OCI-LY3 (cell line): ENCODE results near the gene SH3GL1.

ENCODE experiments used
- H2AFZ ChIP-seq: fragments of 200-600, 300-600 bp; shearing (Covaris generic); 2 replicates; pipeline ENCODE4 v1.6.0; 2014; ENCODE audit warnings: antibody characterized with exemption, low read depth, low read length
- H3K27ac ChIP-seq: fragments of 200-600, 300-600 bp; sonication (generic); 2 replicates; pipeline ENCODE4 v1.5.1; 2014; ENCODE audit warnings: mild to moderate bottlenecking, low read length, moderate library complexity, mixed read lengths
- H3K27me3 ChIP-seq: fragments of 200-600, 300-600 bp; sonication (generic); 2 replicates; pipeline ENCODE4 v1.6.1; 2014; ENCODE audit warnings: low read depth, low read length, mixed read lengths
- H3K36me3 ChIP-seq: fragments of 200-600, 300-600 bp; sonication (generic); replicated peaks from 2 replicates; pipeline ENCODE3; 2014; ENCODE audit warnings: low read depth, low read length, mixed read lengths
- H3K4me1 ChIP-seq: fragments of 300-600, 200-600 bp; sonication (generic); 2 replicates; pipeline ENCODE4 v1.6.1; 2014; ENCODE audit warnings: low read length, mixed read lengths
- H3K4me2 ChIP-seq: fragments of 200-600, 300-600 bp; sonication (generic); 2 replicates; pipeline ENCODE4 v1.6.1; 2014; ENCODE audit warnings: low read length, mixed read lengths
- H3K4me3 ChIP-seq: fragments of 300-600, 200-600 bp; sonication (generic); 2 replicates; pipeline ENCODE4 v1.5.1; 2014; ENCODE audit warnings: antibody characterized with exemption, mild to moderate bottlenecking, low read length, moderate library complexity
- H3K79me2 ChIP-seq: fragments of 300-600, 200-600 bp; shearing (Covaris generic); 2 replicates; pipeline ENCODE4 v1.6.1; 2014; ENCODE audit warnings: mild to moderate bottlenecking, low read length, mixed read lengths
- H3K9ac ChIP-seq: fragments of 300-600, 200-600 bp; shearing (Covaris generic); 2 replicates; pipeline ENCODE4 v1.6.0; 2014; ENCODE audit warnings: mild to moderate bottlenecking, low read length, moderate library complexity
- H3K9me3 ChIP-seq: fragments of 200-600, 300-600 bp; shearing (Covaris generic); 2 replicates; pipeline ENCODE4 v1.6.1; 2014; ENCODE audit warnings: low read length, mixed read lengths; ENCODE audit not compliant: insufficient read depth
- H4K20me1 ChIP-seq: fragments of 200-600, 300-600 bp; sonication (generic); 2 replicates; pipeline ENCODE4 v1.6.1; 2016; ENCODE audit warnings: low read length, mixed read lengths; ENCODE audit not compliant: insufficient read depth
- EZH2phosphoT487 ChIP-seq: fragments of 200-600 bp; shearing (Covaris generic); IDR thresholded peaks from 2 replicates; pipeline ENCODE4 v1.6.1; 2018; ENCODE audit warnings: antibody characterized with exemption, mixed run types, low read depth
- TF ChIP-seq, protein P1 (sequence below): fragments of 200-600, 300-600 bp; sonication (generic); IDR thresholded peaks from 2 replicates; pipeline ENCODE4 v1.5.1; 2014; ENCODE audit warnings: antibody characterized with exemption, low read length, low read depth

SH3GL1 gene

DNA sequence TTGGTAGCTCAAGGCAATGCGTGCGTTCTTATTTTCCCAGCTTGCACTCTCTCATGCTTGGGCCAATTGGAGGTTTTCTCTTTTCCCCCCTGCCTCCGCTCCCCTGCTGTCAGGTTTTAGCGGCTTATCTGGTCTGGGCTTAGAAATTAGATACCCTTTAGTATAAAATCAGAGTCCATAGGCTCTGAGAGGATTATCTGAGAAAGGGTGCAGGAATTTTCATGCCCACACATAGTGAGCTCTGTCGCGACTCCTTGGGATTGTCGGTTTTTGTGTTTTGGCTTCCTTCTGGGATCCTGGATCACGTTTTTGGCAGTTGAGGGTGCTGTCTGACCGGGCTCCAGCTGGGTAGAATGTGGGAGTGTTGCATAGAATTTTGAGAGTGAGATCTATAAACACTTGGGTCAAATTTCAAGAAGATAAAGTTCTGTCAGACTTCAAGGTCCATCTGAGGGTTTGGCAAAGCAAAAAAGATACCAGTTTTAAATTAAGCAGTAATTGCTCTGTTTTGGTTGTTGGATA, 14.5 kb upstream of the SH3GL1 start:
- Histone ChIP-seq H3K79me2 (peaks cover 96% of the 10 kb centered on the region), H3K4me2 (no peak overlapping the region)
- TF ChIP-seq EZH2phosphoT487, result no peak
- TF ChIP-seq, protein P1, sequence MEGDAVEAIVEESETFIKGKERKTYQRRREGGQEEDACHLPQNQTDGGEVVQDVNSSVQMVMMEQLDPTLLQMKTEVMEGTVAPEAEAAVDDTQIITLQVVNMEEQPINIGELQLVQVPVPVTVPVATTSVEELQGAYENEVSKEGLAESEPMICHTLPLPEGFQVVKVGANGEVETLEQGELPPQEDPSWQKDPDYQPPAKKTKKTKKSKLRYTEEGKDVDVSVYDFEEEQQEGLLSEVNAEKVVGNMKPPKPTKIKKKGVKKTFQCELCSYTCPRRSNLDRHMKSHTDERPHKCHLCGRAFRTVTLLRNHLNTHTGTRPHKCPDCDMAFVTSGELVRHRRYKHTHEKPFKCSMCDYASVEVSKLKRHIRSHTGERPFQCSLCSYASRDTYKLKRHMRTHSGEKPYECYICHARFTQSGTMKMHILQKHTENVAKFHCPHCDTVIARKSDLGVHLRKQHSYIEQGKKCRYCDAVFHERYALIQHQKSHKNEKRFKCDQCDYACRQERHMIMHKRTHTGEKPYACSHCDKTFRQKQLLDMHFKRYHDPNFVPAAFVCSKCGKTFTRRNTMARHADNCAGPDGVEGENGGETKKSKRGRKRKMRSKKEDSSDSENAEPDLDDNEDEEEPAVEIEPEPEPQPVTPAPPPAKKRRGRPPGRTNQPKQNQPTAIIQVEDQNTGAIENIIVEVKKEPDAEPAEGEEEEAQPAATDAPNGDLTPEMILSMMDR, result no peak

DNA sequence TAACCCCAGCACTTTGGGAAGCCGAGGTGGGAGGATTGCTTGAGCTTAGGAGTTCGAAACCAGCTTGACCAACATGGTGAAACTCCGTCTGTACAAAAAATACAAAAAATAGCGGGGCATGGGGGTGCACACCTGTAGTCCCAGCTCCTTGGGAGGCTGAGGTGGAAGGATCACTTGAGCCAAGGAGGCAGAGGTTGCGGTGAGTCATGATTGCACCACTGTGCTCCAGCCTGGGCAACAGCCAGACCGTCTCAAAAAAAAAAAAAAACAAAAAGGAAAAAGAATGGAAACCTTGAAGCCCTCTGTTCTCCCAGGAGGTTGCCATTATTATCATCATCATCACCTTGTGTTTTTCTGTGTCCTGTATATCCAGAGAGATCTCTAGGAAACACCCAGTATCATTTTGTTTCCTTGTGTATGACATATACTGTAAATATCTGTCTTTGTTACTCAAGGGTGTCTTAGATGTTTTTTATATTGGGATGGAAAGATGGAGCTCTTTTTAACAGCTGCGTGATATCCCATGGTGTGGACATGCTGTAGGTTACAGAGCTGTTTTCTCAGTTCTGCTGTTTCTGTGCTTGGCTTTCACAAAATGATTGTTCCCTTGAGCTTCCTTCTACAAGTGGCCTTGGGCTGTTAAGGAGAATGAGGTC, 13.9 kb upstream of the SH3GL1 start:
- Histone ChIP-seq H3K9me3 (no peaks in the 10 kb centered on the region), H3K4me2 (no peak overlapping the region), H3K27ac (no peak overlapping the region), H3K9ac (no peak overlapping the region), H3K4me3 (no peak overlapping the region), H2AFZ (no peak overlapping the region), H3K4me1 (no peaks in the 10 kb centered on the region), H3K79me2 (peaks cover 97% of the 10 kb centered on the region), H3K36me3 (peaks cover 61% of the 10 kb centered on the region), H4K20me1 (peaks cover 67% of the 10 kb centered on the region), H3K27me3 (no peaks in the 10 kb centered on the region)
- TF ChIP-seq EZH2phosphoT487, result no peak
- TF ChIP-seq, protein P1, result no peak

More for the DNA sequence above, 14.5 kb upstream of the SH3GL1 start:
- Histone ChIP-seq H3K27me3 (no peaks in the 10 kb centered on the region), H3K9ac (no peak overlapping the region), H3K27ac (no peak overlapping the region), H2AFZ (no peak overlapping the region), H3K4me3 (no peak overlapping the region), H3K4me1 (no peaks in the 10 kb centered on the region), H4K20me1 (peaks cover 65% of the 10 kb centered on the region), H3K9me3 (no peaks in the 10 kb centered on the region), H3K36me3 (peaks cover 58% of the 10 kb centered on the region)

DNA sequence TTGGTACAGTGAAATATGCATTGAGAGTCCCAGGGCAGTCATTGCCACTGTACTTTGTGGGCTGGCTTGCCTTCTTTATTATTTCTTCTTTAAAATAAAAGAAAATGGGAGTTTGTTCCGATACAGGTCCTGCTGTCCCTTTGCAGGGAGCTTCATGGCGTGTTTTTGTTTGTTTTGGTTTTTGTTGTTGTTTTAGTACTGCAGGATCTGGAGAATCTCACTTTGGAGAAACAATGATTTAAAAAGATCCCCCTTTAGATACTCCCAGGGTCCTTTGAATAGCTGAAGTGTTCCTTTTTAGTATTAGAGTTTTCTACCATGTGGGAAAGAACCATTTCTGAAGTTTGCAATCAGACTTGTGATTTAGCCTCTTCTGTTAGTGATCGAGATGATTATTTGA, 13.2 kb upstream of the SH3GL1 start:
- TF ChIP-seq, protein P1, result no peak
- TF ChIP-seq EZH2phosphoT487, result no peak
- Histone ChIP-seq H3K4me3 (no peak overlapping the region), H3K9me3 (no peaks in the 10 kb centered on the region), H3K27ac (no peak overlapping the region), H3K79me2 (peaks cover 99% of the 10 kb centered on the region), H3K9ac (no peak overlapping the region), H3K27me3 (no peaks in the 10 kb centered on the region), H3K4me1 (no peaks in the 10 kb centered on the region), H3K36me3 (peaks cover 68% of the 10 kb centered on the region), H2AFZ (no peak overlapping the region), H4K20me1 (peaks cover 74% of the 10 kb centered on the region), H3K4me2 (no peak overlapping the region)

DNA sequence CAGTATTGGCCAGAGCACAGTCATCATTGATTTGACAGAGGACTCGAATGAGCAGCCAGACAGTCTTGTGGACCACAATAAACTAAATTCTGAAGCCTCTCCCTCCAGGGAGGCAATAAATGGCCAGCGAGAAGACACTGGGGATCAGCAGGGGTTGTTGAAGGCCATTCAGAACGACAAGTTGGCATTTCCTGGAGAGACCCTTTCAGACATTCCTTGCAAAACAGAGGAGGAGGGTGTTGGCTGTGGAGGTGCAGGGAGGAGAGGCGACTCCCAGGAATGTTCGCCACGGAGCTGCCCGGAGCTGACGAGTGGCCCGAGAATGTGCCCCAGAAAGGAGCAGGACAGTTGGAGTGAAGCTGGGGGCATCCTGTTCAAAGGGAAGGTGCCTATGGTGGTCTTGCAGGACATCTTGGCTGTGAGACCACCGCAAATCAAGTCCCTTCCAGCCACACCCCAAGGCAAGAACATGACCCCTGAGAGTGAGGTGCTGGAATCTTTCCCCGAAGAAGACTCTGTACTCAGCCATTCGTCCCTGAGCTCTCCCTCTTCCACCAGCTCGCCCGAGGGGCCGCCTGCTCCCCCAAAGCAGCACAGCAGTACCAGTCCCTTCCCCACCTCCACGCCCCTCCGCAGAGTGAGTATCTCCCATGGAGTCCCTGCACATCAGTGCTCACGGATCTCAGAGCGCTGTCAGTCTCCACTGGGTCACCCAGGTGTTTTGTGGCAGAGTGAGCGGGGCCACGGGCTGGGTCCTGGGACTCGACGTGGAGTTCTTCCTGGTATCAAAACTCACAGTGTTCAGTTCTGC, 9.0 kb upstream of the SH3GL1 start:
- H3K79me2 ChIP-seq, result peaks cover 98% of the 10 kb centered on the region
- H3K27ac ChIP-seq, result no peak overlapping the region
- H3K4me1 ChIP-seq, result peaks cover 9% of the 10 kb centered on the region
- no peak overlapping the region for H3K9ac ChIP-seq
- no peak overlapping the region for H3K4me3 ChIP-seq
- no peak overlapping the region for H2AFZ ChIP-seq
- TF ChIP-seq EZH2phosphoT487, result no peak
- TF ChIP-seq, protein P1, result no peak
- H3K4me2 ChIP-seq, result no peak overlapping the region
- H4K20me1 ChIP-seq, result peaks cover 73% of the 10 kb centered on the region
- H3K9me3 ChIP-seq, result no peaks in the 10 kb centered on the region
- peaks cover 63% of the 10 kb centered on the region for H3K36me3 ChIP-seq
- no peaks in the 10 kb centered on the region for H3K27me3 ChIP-seq
